Stimulated activated memory B cell treated with anti-CD40 and anti-IgM and Interleukin-4, amounts not matched to agents 10 μg/mL and 1 μg/mL and 100 μg/mL, for 72 hours (primary cell): ENCODE measurements around the gene GLG1.
"Not testable (repeated sequence)": the region's sequence is repeated elsewhere in the genome, so short reads cannot be mapped to it uniquely, and the experiment has no call there.

Experiments
- ATAC-seq: fragments of 150-1000 bp; cut with Tn5 transposase; 2 replicates; pipeline ENCODE4 v1.10.0; 2021
- H3K27ac Mint-ChIP-seq: one replicate; pipeline ENCODE4 v1.8.0; 2022; ENCODE audit warnings: mild to moderate bottlenecking, mixed read lengths
- H3K27me3 Mint-ChIP-seq: one replicate; pipeline ENCODE4 v1.8.0; 2022; ENCODE audit warnings: mixed read lengths
- H3K36me3 Mint-ChIP-seq: one replicate; pipeline ENCODE4 v1.8.0; 2022; ENCODE audit warnings: mixed read lengths
- H3K4me1 Mint-ChIP-seq: one replicate; pipeline ENCODE4 v1.8.0; 2022; ENCODE audit warnings: mixed read lengths
- H3K4me3 Mint-ChIP-seq: one replicate; pipeline ENCODE4 v1.8.0; 2022; ENCODE audit warnings: mild to moderate bottlenecking, moderate library complexity, mixed read lengths
- H3K9me3 Mint-ChIP-seq: one replicate; pipeline ENCODE4 v1.8.0; 2022; ENCODE audit warnings: mixed read lengths

GLG1 gene

GRCh38 chr16:74542911-74543578 lies 63.9 kb downstream of the GLG1 start:
- not testable (repeated sequence) for ATAC-seq, H3K9me3 Mint-ChIP-seq, H3K27ac Mint-ChIP-seq

DNA sequence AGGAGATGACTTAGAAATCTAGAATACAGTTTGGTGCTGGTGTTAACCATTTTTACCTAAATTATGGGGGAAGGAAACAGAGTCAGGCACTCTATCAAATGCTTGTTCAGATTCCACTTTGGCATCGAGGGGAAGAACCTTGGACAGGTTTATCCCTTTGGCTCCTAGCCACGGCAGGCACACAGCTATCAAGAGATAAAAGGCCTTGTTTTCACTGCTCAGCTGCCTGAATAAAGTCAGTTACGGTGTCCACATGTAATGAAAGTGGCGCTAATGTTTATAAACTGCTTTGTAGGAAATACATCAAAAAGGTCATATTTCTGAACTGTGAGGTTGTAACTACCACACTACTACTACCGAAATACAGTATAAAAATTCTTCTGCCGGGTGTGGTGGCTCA lies 66.3 kb downstream of the GLG1 start:
- not testable (repeated sequence) for H3K4me1 Mint-ChIP-seq, H3K27ac Mint-ChIP-seq, H3K36me3 Mint-ChIP-seq, H3K9me3 Mint-ChIP-seq, ATAC-seq, H3K27me3 Mint-ChIP-seq, H3K4me3 Mint-ChIP-seq

More at GRCh38 chr16:74542911-74543578, 63.9 kb downstream of the GLG1 start:
- H3K4me3 Mint-ChIP-seq, H3K27me3 Mint-ChIP-seq, H3K4me1 Mint-ChIP-seq, H3K36me3 Mint-ChIP-seq: not testable (repeated sequence)

- H3K27ac Mint-ChIP-seq, H3K27me3 Mint-ChIP-seq, H3K4me1 Mint-ChIP-seq, H3K36me3 Mint-ChIP-seq, H3K9me3 Mint-ChIP-seq, H3K4me3 Mint-ChIP-seq, ATAC-seq: not testable (repeated sequence)
Measured at GRCh38 chr16:74538801-74539200, 68.1 kb downstream of the GLG1 start.

GRCh38 chr16:74537746-74538145 lies 69.2 kb downstream of the GLG1 start:
- H3K27ac Mint-ChIP-seq, ATAC-seq, H3K27me3 Mint-ChIP-seq, H3K36me3 Mint-ChIP-seq, H3K9me3 Mint-ChIP-seq, H3K4me3 Mint-ChIP-seq, H3K4me1 Mint-ChIP-seq: not testable (repeated sequence)

DNA sequence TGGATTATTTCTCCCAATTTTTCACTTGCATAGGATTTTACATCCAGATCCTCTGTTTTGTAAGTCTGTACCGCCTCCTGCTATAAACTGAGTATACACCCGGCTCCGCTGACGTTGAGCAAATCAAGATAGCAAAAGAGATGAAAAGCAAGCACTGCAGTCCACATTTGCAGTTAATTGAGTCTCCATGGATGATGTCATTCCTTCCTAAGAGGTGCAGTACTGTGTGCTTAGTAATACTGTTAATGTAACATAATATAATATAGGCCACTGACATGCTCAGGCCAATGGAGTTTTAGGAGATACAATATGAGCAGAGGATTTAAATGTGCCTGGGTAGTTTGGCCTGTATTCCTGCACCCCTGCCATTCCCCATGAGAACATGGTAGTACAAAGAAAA lies 72.3 kb downstream of the GLG1 start:
- H3K27me3 Mint-ChIP-seq, H3K4me1 Mint-ChIP-seq, H3K9me3 Mint-ChIP-seq, H3K4me3 Mint-ChIP-seq, H3K27ac Mint-ChIP-seq, ATAC-seq: not testable (repeated sequence)
- H3K36me3 Mint-ChIP-seq = peaks cover 12% of the 10 kb centered on the region

DNA sequence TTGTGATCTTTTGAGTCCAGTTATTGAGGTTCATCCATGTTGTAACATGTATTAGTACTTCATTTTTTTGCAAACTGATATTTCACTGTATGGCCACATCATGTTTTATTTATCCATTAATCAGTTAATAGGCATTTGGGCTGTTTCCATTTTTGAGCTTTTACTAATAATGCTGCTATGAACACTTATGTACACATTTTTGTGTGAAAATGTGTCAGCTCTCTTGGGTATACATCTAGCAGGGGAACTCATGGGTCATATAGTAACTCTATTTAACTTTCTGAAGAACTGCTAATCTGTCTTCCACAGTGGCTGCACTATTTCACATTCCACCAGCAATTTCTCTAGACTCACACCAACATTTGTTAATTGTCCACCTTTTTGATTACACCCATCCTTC lies 82.0 kb downstream of the GLG1 start:
- peaks cover 47% of the 10 kb centered on the region for H3K36me3 Mint-ChIP-seq
- no peak overlapping the region for H3K27ac Mint-ChIP-seq
- peaks cover 3% of the 10 kb centered on the region for H3K9me3 Mint-ChIP-seq
- H3K4me1 Mint-ChIP-seq = peaks cover 9% of the 10 kb centered on the region
- H3K27me3 Mint-ChIP-seq = no peaks in the 10 kb centered on the region
- ATAC-seq = no peak
- no peak overlapping the region for H3K4me3 Mint-ChIP-seq

DNA sequence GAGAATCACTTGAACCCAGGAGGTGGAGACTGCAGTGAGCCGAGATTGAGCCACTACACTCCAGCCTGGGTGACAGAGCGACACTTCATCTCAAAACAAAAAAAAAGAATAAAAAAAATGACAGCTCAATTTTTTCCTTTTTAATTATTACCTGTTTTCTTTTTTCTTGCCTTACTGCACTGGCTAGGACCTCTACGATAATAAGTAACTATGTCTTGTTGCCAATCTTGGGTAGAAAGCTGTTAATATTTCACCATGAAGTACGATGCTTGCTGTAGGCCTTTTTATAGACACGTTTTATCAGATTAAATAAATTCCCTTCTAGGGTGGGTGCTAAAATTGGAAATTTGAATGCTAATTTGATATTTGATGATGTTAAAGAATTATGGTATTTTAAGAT lies 82.8 kb downstream of the GLG1 start:
- H3K27ac Mint-ChIP-seq = no peak overlapping the region
- H3K27me3 Mint-ChIP-seq = no peaks in the 10 kb centered on the region
- H3K9me3 Mint-ChIP-seq = no peaks in the 10 kb centered on the region
- no peak overlapping the region for H3K4me3 Mint-ChIP-seq
- H3K4me1 Mint-ChIP-seq = peaks cover 12% of the 10 kb centered on the region
- H3K36me3 Mint-ChIP-seq = peaks cover 43% of the 10 kb centered on the region
- no peak for ATAC-seq

DNA sequence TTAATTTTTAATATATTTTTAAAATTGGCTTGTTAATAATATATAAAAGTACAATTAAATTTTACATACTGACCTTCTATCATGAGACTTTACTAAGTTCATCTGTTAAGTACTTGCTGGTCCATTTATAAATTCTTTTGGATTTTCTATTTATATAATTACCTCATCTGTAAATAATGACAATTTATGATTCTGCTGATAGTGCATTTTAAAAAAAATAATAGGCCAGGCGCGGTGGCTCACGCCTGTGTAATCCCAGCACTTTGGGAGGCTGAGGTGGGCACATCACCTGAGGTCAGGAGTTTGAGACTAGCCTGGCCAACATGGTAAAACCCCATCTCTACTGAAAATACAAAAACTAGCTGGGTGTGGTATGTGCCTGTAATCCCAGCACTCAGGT lies 83.2 kb downstream of the GLG1 start:
- not testable (repeated sequence) for H3K4me3 Mint-ChIP-seq, ATAC-seq, H3K9me3 Mint-ChIP-seq, H3K27ac Mint-ChIP-seq, H3K27me3 Mint-ChIP-seq
- Mint-ChIP-seq H3K36me3 (peaks cover 40% of the 10 kb centered on the region), H3K4me1 (peaks cover 12% of the 10 kb centered on the region)

- Mint-ChIP-seq H3K9me3 (no peaks in the 10 kb centered on the region), H3K36me3 (peaks cover 34% of the 10 kb centered on the region), H3K4me1 (peaks cover 19% of the 10 kb centered on the region), H3K27me3 (no peaks in the 10 kb centered on the region), H3K4me3 (no peak overlapping the region), H3K27ac (no peak overlapping the region)
- ATAC-seq = no peak
Measured at GRCh38 chr16:74522160-74522559, 84.8 kb downstream of the GLG1 start.

DNA sequence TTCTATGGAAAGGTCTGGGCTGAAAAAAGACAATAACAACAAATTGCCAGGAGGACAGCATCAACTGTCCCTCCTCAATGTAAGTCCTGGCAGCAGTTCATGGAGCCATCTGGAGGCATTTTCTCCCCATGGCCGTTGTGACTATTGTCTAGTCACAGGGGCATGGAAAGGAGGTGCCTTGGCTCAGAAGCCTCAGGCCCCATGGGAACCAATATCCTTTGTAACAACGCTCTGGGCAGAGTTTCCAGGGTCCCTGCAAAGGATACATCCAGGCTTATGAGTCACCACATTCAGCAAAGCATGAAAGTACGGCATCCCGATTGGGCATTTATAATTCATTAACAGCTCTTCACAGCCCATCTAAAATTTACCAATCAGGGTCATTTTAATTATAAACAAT lies 85.2 kb downstream of the GLG1 start:
- Mint-ChIP-seq H3K27me3 (no peaks in the 10 kb centered on the region), H3K4me1 (peaks cover 21% of the 10 kb centered on the region), H3K9me3 (no peaks in the 10 kb centered on the region), H3K4me3 (no peak overlapping the region), H3K27ac (no peak overlapping the region), H3K36me3 (peaks cover 34% of the 10 kb centered on the region)
- no peak for ATAC-seq

DNA sequence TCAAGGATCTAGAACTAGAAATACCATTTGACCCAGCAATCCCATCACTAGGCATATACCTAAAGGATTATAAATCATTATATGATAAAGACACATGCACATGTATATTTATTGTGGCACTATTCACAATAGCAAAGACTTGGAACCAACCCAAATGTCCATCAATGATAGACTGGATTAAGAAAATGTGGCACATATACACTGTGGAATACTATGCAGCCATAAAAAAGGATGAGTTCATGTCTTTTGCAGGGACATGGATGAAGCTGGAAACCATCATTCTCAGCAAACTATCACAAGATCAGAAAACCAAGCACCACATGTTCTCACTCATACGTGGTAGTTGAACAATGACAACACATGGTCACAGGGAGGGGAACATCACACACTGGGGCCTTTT lies 88.0 kb downstream of the GLG1 start:
- H3K9me3 Mint-ChIP-seq, H3K27ac Mint-ChIP-seq, H3K27me3 Mint-ChIP-seq, ATAC-seq, H3K4me3 Mint-ChIP-seq: not testable (repeated sequence)
- Mint-ChIP-seq H3K36me3 (peaks cover 26% of the 10 kb centered on the region), H3K4me1 (peaks cover 35% of the 10 kb centered on the region)

- no peaks in the 10 kb centered on the region for H3K27me3 Mint-ChIP-seq
- peaks cover 6% of the 10 kb centered on the region for H3K9me3 Mint-ChIP-seq
- no peak overlapping the region for H3K4me3 Mint-ChIP-seq
- ATAC-seq = no peak
- peaks cover 48% of the 10 kb centered on the region for H3K4me1 Mint-ChIP-seq
- no peak overlapping the region for H3K27ac Mint-ChIP-seq
- peaks cover 46% of the 10 kb centered on the region for H3K36me3 Mint-ChIP-seq
Measured at GRCh38 chr16:74511961-74512360, 95.0 kb downstream of the GLG1 start.

GRCh38 chr16:74505011-74505410 lies 101.9 kb downstream of the GLG1 start:
- no peaks in the 10 kb centered on the region for H3K4me1 Mint-ChIP-seq
- no peak overlapping the region for H3K4me3 Mint-ChIP-seq
- no peak overlapping the region for H3K27ac Mint-ChIP-seq
- no peaks in the 10 kb centered on the region for H3K27me3 Mint-ChIP-seq
- peaks cover 32% of the 10 kb centered on the region for H3K36me3 Mint-ChIP-seq
- no peak for ATAC-seq
- no peaks in the 10 kb centered on the region for H3K9me3 Mint-ChIP-seq

DNA sequence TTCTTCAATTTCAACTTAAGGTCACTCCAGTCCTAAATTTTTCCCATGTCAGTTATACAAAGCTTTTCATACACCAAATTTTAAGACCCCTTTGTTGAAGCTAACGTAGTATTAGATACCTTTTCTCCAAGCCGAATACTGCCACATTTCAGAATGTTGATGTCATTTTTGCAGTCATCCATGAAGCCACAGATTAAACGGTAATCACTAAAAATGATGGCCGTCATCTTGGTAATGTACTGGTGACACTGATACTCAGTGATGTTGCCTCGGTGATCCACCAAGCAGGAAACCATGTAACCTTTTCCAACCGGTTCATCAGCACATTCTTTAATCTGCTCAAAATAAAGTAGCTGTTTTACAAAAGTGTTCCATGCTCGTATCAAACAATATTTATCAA lies 103.5 kb downstream of the GLG1 start:
- Mint-ChIP-seq H3K4me1 (no peaks in the 10 kb centered on the region), H3K9me3 (no peaks in the 10 kb centered on the region), H3K4me3 (no peak overlapping the region), H3K27me3 (no peaks in the 10 kb centered on the region), H3K36me3 (peaks cover 27% of the 10 kb centered on the region), H3K27ac (no peak overlapping the region)
- ATAC-seq = no peak

DNA sequence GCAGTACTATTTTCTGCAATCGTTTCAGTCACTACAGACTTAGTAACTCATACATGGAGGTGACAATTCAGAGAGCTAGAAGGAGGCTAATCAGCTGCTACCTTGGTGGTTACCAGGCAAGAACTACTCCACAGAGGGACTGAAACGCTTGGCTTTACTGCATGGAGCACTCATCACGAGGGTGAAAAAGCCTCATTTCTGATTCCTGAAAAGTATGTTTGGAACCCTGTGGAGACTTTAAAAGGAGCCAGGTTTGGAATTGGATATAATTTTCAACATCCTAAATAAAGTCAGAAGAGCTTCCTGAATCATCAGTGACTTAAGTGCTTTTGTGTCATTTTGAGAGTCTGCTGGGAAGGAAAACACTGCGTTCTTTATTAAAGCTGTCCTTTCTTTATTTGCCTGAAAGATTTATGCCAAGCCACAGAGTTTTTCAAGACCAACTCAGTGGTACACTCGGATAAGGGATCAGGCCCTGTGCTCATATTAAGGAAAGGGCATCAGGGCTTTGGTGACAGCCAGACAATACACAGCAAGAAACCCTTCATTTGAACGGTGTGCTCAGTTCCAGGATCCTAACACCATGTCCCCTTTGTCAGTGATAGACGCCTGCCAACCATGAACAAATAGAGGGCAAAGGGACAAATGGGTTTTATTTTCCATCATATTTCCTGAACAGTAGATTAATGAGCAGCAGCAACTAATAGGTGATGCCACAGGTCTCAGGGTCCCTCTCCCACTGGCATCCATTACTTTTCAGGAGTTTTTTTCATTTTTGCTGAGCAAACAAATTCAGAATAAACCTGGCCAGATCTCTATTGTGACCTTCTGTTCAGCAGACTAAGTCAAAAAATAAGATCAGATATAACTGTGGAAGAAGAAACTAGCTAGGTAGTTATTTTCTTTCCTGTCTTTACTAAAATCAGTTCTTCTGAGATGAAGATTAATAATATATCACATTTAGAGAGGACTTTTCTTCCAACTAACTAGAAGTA lies 105.1 kb downstream of the GLG1 start:
- H3K27ac Mint-ChIP-seq = no peak overlapping the region
- no peak overlapping the region for H3K4me3 Mint-ChIP-seq
- peaks cover 17% of the 10 kb centered on the region for H3K36me3 Mint-ChIP-seq
- ATAC-seq = no peak
- no peaks in the 10 kb centered on the region for H3K27me3 Mint-ChIP-seq
- H3K4me1 Mint-ChIP-seq = no peaks in the 10 kb centered on the region
- H3K9me3 Mint-ChIP-seq = no peaks in the 10 kb centered on the region

- Mint-ChIP-seq H3K4me3 (no peak overlapping the region), H3K27ac (no peak overlapping the region), H3K36me3 (peaks cover 21% of the 10 kb centered on the region), H3K9me3 (no peaks in the 10 kb centered on the region), H3K4me1 (no peaks in the 10 kb centered on the region), H3K27me3 (no peaks in the 10 kb centered on the region)
- no peak for ATAC-seq
Measured at GRCh38 chr16:74500907-74501306, 106.0 kb downstream of the GLG1 start.
